Measurements from ENCODE around the gene LAPTM5. TPM values are rescaled to one million over a fixed set of nuclear protein-coding genes. Genes with fewer than 3 reads are reported as not detected.
"Not testable (repeated sequence)": the region's sequence is repeated elsewhere in the genome, so short reads cannot be mapped to it uniquely, and the experiment has no call there.

LAPTM5 gene
- not detected in 2 replicates for total RNA-seq (2014; rRNA removed; shearing (Covaris generic))
- polyA plus RNA-seq (2014; cell fraction: nucleus; rRNA removed): not detected in 2 replicates

GRCh38 chr1:30757352-30758120, at the start of gene LAPTM5:
TSS of gene LAPTM5 (minus strand) at chr1:30757774. CDS start at chr1:30757745, 29 bp downstream.
- no peak for DNase-seq (ENCODE audit: extremely low read depth, low read depth)

- no peak for DNase-seq (ENCODE audit: extremely low read depth, low read depth)
Observed at GRCh38 chr1:30806381-30807317, 49.1 kb upstream of the LAPTM5 start.

GRCh38 chr1:30805304-30806003, 47.9 kb upstream of the LAPTM5 start:
- no peak for DNase-seq (ENCODE audit: extremely low read depth, low read depth)

DNA sequence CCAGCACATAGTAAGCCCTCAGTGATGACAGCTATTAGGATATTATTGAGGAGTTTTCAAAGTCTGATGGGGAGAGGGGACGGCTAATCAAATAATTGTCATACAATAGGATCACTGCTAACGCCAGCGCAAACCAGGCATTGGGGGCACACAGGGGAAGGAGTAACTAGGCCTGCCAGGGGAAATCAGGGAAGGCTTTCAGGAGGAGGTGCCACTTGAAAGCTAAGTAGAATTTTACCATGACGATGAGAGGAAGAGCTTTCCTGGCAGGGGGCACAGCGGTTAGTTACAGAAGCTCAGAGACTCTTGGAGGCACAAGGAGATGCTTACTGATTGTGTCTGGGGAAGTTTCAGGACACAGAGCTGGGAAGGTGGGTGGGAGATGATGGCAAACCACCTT, 47.2 kb upstream of the LAPTM5 start:
- DNase-seq (ENCODE audit: extremely low read depth, low read depth): no peak

DNA sequence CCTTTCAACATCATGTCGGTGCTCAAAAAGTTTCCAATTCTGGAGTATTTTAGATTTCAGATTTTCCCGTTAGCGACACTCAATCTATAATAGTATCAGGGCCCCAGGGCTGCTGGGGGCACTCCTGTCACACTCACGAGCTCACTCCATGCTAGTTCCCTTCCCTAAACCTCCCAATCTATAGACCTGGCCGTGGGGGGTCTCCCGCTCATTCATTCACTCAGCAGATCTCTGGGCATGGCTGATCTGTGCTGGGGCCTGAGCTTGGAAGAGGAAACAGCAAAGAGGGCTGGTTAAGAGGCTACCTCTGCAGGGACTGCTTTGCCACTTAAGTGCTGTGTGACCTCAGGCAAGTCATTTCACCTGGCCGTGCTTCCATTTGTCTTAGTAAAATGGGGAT, 46.8 kb upstream of the LAPTM5 start:
- no peak for DNase-seq (ENCODE audit: extremely low read depth, low read depth)

DNA sequence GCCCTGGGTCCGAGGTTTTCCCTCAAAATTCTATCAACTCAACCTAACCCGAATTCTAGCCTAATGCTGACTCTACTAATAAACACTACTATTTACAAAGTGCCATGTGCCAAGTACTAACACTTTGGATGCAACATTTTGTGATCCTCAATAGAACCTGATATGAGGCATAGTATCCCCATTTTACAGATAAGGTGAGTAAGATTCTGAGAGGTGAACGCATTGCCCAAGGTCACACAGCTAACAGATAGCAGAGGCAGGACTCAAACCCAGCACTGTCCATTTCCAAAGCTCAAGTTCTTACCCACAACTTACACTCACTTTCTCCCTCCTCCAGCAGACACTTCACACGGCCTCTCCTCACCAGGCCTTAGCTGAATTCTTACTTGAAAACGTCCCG, 46.0 kb upstream of the LAPTM5 start:
- DNase-seq (ENCODE audit: extremely low read depth, low read depth): no peak

DNA sequence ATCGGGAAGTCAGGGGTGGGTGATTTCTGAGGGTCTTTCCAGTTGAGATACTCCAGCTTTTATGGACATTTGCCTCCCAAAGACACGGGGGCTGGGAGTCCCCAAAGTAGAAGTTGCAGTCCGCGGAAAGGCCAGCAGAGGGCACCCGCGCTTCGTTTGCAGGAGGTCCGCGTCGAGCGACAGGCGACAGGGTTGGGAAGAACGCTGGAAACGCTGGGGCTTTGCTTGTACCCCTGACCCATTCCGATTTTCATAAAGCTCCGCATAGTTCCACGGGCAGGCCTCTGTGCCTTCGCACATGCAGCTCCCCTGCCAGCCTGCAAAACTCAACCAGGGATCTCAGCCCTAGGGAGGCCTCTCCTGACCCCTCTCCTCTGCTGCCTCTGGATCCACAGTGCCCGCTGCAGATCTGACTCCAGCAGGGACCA, 44.2 kb upstream of the LAPTM5 start:
- DNase-seq (ENCODE audit: extremely low read depth, low read depth): peak; percentile 44

DNA sequence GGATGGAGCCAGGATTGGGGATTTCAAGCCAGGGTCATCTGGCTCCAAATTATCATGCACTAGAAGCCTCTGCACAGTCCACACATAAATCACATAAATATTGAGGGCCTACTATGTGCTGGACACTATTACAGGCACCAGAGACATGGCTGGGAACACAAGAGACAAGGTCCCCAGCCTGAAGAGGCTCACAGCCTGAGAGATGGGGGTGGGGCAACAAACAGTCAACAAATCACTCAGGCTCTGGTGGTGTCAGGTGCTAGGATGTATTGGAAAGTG, 41.6 kb upstream of the LAPTM5 start:
- DNase-seq (ENCODE audit: extremely low read depth, low read depth): no peak

GRCh38 chr1:30798389-30799232, 41.0 kb upstream of the LAPTM5 start:
- no peak for DNase-seq (ENCODE audit: extremely low read depth, low read depth)

- no peak for DNase-seq (ENCODE audit: extremely low read depth, low read depth)
Observed at GRCh38 chr1:30795026-30795425, 37.5 kb upstream of the LAPTM5 start.

- no peak for DNase-seq (ENCODE audit: extremely low read depth, low read depth)
Observed at GRCh38 chr1:30794260-30794659, 36.7 kb upstream of the LAPTM5 start.

DNA sequence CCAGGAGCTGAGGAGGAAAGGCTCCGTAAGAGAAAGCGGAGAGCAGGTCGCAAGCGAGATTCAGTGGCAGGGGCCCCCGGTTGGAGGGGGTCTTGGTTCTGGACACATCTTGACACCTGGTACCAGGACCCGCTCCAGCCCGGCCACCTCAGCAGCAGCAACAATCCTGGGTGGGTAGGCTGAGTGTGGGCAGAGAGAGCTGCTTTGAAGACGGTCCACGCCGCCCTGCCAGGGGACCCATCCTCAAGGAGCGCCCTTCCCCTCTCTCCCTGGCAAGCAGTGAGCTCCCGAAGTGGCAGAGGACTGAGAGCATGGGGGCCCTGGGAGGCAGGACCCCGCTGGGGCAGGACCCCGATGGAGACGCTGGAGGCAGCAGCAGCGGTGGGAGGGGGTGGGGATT, 35.6 kb upstream of the LAPTM5 start:
- no peak for DNase-seq (ENCODE audit: extremely low read depth, low read depth)

GRCh38 chr1:30791868-30792267, 34.3 kb upstream of the LAPTM5 start:
- no peak for DNase-seq (ENCODE audit: extremely low read depth, low read depth)

DNA sequence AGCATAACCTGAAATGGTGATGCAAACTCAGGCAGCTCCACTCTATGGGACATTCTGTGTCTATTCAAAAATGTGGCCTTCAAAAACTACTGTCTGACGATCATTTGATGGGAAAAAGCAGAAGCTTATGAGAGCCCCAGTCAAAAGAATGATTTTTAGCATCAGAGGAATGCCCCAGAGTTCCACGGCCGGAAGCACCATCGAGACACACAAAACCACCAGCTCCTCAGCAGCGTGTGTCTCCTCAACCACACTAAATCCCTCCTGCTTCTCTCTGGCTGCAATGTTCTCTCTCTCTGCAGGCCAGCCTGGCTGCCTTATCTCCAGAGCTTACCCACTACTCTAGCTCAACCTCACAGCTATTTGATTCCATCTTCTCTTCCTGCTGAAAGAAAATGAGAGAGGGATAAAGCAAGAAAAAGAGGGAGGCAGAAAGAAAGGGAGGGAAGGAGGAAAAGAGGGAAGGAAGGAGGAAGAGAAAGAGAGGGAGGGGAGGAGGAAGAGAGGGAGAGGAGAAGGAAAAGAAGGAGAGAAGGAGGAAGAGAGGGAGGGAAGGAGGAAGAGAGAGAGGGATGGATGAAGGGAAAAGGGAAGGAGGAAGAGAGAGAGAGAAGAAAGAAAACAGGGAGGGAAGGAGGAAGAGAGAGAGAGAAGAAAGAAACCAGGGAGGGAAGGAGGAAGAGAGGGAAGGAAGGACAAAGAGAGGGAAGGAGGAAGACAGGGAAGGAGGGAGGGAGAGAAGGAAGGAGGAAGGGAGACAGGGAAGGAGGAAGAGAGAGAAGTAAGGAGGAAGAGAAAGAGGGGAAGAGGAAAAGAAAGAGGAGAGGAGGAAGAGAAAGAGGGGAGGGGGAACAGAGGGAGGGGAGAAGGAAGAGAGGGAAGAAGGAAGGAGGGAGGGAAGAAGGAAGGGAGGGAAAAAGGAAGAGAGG, 33.5 kb upstream of the LAPTM5 start:
- no peak for DNase-seq (ENCODE audit: extremely low read depth, low read depth)

DNA sequence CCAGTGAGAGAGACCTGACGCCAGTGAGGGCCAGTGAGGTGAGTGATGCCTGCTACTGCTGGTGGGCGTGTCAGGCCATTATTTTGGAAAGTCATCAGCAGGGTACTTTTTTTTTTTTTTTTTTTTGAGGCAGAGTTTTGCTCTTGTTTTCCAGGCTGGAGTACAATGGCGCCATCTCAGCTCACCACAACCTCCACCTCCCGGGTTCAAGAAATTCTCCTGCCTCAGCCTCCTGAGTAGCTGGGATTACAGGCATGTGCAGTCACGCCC, 32.6 kb upstream of the LAPTM5 start:
- DNase-seq (ENCODE audit: extremely low read depth, low read depth): not testable (repeated sequence)

- no peak for DNase-seq (ENCODE audit: extremely low read depth, low read depth)
Observed at GRCh38 chr1:30789388-30790255, 32.0 kb upstream of the LAPTM5 start.

- DNase-seq (ENCODE audit: extremely low read depth, low read depth): no peak
Observed at GRCh38 chr1:30788580-30789387, 31.2 kb upstream of the LAPTM5 start.

All from NCI-H460 (cell line).